Bronchial epithelial cell (primary cell): ENCODE results near the gene MYCN. TPM values are rescaled to one million over a fixed set of nuclear protein-coding genes. Genes with fewer than 3 reads are reported as not detected.
"Not testable (repeated sequence)": the region's sequence is repeated elsewhere in the genome, so short reads cannot be mapped to it uniquely, and the experiment has no call there.

Experiments used
- DNase-seq: peaks from one replicate; pipeline ENCODE4 v3.0.0-alpha.2; 2010; ENCODE audit warnings: low read depth
- FAIRE-seq: peaks from 2 replicates; lab custom pipeline; 2011; peaks lifted over from hg19 to GRCh38; lab: Jason Lieb, UNC
- H3K27me3 ChIP-seq: 2 replicates; pipeline ENCODE4 v1.5.1; 2011; ENCODE audit warnings: low read length; ENCODE audit not compliant: control insufficient read depth, insufficient read depth
- H3K36me3 ChIP-seq: 2 replicates; pipeline ENCODE4 v1.5.1; 2011; ENCODE audit warnings: low read length; ENCODE audit not compliant: control insufficient read depth, insufficient read depth
- H3K4me3 ChIP-seq: 2 replicates; pipeline ENCODE4 v1.5.1; 2011; ENCODE audit warnings: mild to moderate bottlenecking, low read depth, low read length, control low read depth
- total RNA-seq: library from RNA; depleted of rRNA; stranded (reverse); fragments of >200 nt; gene quantifications from 2 replicates; pipeline ENCODE4 v1.2.1, GENCODE V29; 2014
- TF ChIP-seq, protein P1 (sequence below): IDR thresholded peaks from 2 replicates; pipeline ENCODE4 v1.5.1; 2011; ENCODE audit warnings: mild to moderate bottlenecking, moderate library complexity, low read length, control low read depth, inconsistent platforms; ENCODE audit not compliant: insufficient read depth, severe bottlenecking

The MYCN gene
- total RNA-seq, 1 donor from 2014 or later, result not detected

- Histone ChIP-seq H3K36me3 (no peaks in the 10 kb centered on the region), H3K4me3 (no peak overlapping the region), H3K27me3 (no peaks in the 10 kb centered on the region)
- FAIRE-seq (no peak), DNase-seq (no peak)
- TF ChIP-seq, protein P1, sequence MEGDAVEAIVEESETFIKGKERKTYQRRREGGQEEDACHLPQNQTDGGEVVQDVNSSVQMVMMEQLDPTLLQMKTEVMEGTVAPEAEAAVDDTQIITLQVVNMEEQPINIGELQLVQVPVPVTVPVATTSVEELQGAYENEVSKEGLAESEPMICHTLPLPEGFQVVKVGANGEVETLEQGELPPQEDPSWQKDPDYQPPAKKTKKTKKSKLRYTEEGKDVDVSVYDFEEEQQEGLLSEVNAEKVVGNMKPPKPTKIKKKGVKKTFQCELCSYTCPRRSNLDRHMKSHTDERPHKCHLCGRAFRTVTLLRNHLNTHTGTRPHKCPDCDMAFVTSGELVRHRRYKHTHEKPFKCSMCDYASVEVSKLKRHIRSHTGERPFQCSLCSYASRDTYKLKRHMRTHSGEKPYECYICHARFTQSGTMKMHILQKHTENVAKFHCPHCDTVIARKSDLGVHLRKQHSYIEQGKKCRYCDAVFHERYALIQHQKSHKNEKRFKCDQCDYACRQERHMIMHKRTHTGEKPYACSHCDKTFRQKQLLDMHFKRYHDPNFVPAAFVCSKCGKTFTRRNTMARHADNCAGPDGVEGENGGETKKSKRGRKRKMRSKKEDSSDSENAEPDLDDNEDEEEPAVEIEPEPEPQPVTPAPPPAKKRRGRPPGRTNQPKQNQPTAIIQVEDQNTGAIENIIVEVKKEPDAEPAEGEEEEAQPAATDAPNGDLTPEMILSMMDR, result no peak
These were observed 33.6 kb upstream of the MYCN start for GRCh38 chr2:15906778-15907177.

GRCh38 chr2:15907461-15908324 is 32.7 kb upstream of the MYCN start:
- Histone ChIP-seq H3K36me3 (no peaks in the 10 kb centered on the region), H3K27me3 (no peaks in the 10 kb centered on the region), H3K4me3 (no peak overlapping the region)
- TF ChIP-seq, protein P1, result no peak
- FAIRE-seq, result no peak
- no peak for DNase-seq

DNA sequence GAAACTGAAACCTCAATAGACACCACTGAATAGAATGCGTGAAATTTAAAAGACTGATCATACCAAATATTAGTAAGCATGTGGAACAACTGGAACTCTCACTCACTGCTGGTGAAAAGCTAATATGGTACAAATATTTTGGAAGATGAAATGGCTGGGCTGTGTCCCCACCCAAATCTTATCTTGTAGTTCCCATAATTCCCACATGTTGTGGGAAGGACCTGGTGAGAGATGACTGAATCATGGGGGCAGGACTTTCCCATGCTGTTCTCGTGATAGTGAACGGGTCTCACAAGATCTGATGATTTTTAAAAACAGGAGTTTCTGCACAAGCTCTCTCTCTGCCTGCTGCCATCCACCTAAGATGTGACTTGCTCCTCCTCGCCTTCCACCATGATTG is 32.0 kb upstream of the MYCN start:
- TF ChIP-seq, protein P1, result no peak
- Histone ChIP-seq H3K27me3 (no peaks in the 10 kb centered on the region), H3K36me3 (no peaks in the 10 kb centered on the region), H3K4me3 (no peak overlapping the region)
- no peak for DNase-seq
- no peak for FAIRE-seq

- Histone ChIP-seq H3K4me3 (no peak overlapping the region), H3K36me3 (no peaks in the 10 kb centered on the region), H3K27me3 (no peaks in the 10 kb centered on the region)
- DNase-seq (no peak), FAIRE-seq (no peak)
- TF ChIP-seq, protein P1, result no peak
These were observed 31.2 kb upstream of the MYCN start for GRCh38 chr2:15909157-15909556.

GRCh38 chr2:15909736-15910135 is 30.6 kb upstream of the MYCN start:
- H3K27me3 ChIP-seq, result no peaks in the 10 kb centered on the region
- DNase-seq, result no peak
- no peak for FAIRE-seq
- TF ChIP-seq, protein P1, result no peak
- H3K4me3 ChIP-seq, result no peak overlapping the region
- no peaks in the 10 kb centered on the region for H3K36me3 ChIP-seq

DNA sequence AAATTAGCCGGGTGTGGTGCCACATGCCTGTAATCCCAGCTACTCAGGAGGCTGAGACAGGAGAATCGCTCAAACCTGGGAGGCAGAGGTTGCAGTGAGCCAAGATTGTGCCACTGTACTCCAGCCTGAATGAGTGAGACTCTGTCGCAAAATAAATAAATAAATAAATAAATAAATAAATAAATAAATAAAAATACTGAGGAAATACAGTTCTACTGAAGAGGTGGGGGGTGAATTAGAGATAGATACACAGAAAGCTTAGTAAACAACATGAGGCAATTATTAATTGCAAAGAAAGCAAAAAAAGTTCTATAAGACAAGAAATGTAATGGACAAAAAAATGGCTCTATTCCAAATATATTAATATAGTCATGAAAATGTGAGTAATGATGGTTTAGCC is 29.1 kb upstream of the MYCN start:
- H3K4me3 ChIP-seq, DNase-seq, H3K27me3 ChIP-seq, H3K36me3 ChIP-seq, FAIRE-seq: not testable (repeated sequence)
